Medulla oblongata (tissue), 1 donor: ENCODE results near the gene PRPSAP1.

ENCODE experiments used
- DNase-seq: peaks from one replicate; pipeline ENCODE4 v3.0.0-alpha.2; 2015; ENCODE audit errors: extremely low spot score

PRPSAP1 gene

DNA sequence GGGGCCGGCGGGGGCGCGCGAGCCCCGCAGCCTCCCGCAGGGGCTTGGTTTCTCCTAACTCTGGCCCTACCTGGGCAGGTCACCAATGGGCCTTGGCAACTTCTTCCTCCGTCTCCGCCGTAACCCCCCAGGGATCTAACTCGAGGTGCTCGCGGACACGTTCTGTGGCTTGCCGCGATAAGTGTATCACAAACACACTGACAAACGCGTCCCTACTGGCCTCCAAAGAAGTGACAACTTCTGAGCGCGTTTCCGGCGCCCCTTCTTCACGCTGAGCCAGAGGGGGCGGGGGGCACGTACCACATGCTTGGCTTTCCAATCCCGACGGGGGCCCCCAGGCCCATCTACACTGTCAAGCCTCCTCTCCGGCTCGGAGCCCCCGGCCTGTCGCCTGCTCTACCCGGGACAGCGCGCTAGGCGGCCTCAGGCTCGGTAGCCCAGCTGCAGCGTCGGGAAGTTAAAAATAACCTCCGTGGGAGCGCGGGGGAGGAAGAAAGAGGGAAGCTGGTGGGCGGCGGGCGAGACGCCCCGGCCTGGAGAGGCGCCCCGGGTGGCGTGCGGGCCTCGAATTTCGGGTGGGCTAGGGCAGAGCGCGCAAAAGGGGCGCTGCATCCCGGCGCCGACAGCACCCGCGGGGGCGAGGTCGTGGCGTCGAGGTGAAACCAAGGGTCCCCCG, 30.0 kb upstream of the PRPSAP1 start:
- no peak for DNase-seq

DNA sequence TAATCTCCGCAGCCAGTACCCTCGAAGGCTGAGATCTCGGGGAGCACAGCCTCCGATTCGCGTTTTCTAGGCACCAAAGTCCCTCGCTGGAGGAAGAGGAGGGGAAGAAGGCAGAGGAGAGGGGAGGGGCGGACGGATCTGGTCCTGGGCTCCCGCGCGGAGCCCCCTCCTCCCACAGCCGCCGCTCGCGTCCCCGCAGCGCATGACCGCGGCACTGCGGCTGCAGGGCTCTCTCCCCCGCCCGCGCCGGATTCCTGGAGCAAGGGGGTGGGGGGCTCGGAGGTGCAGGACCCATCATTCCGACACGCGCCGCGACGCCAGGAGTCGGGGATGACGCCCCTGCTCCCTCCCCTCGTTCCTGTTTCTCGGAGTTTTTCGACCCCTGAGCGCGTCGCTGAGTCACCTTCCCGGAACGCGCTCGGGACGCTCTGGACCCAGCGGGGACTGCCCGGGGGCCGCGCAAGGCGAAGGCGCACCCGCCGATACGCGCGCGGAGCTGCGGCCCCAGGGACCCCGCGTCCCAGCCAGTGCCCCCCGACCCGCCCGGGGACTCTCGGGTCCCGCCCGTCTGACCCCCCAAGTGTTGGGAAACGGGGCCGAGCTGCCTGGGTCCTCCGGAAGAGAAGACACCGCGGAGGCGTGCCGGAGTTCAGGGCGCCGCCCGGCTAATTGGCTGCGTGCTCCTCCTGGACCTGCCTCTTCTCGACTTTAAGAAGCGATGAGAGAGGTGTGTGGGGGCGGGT, 29.3 kb upstream of the PRPSAP1 start:
- no peak for DNase-seq

DNA sequence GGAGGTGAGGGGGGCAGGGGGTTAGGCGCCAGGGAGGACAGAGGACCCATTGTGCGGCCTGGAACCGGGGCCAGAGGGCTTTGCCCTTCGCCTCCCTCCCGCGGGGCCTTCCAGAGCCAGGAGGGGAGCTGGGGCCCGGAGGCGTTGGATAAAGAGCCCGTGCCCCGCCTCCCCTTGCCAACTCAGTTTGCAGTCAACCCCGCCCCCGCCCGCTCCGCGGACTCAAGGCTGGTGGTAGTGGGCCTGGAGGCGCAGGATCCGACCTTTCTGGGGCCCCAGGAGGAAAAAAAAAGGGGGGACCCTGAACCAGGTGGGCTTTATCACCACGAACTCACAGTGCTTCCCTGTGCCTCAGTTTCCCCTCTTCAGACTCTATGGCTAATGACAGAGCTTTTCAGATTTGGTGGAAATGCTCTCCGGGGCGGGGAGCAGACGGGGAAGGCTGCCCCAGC, 28.7 kb upstream of the PRPSAP1 start:
- DNase-seq, result no peak

DNA sequence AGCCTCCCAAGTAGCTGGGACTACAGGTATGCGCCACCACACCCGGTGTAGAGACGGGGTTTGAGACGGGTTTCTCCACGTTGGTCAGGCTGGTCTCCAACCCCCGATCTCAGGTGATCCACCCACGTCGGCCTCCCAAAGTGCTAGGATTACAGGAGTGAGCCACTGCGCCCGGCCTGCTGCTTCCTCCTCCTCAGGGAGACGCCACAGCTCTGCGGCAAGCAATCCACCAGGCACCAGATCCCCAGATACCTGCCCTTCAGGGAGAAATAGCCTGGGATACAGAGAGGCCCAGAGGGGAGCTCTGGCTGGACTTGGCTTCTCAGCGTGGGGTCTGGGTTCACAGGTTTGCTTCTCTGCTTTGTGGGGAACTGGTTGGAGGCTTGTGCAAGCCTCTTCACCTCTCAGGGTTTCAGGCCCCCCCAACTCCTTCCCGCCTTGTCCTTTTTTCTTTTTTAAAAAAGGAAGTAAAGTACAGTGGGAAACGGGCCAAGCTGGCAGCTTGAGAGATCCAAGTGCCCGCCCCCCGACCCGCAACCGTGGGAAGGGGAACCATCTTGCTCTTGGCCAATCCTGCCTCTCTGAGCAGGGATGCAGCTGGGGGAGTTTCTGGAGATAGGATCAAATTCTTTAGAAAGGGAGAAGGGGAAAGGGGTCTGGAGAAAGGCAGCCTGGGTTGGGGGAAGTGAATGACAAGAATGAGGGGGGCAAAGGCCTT, 28.1 kb upstream of the PRPSAP1 start:
- DNase-seq, result peak; percentile 49

DNA sequence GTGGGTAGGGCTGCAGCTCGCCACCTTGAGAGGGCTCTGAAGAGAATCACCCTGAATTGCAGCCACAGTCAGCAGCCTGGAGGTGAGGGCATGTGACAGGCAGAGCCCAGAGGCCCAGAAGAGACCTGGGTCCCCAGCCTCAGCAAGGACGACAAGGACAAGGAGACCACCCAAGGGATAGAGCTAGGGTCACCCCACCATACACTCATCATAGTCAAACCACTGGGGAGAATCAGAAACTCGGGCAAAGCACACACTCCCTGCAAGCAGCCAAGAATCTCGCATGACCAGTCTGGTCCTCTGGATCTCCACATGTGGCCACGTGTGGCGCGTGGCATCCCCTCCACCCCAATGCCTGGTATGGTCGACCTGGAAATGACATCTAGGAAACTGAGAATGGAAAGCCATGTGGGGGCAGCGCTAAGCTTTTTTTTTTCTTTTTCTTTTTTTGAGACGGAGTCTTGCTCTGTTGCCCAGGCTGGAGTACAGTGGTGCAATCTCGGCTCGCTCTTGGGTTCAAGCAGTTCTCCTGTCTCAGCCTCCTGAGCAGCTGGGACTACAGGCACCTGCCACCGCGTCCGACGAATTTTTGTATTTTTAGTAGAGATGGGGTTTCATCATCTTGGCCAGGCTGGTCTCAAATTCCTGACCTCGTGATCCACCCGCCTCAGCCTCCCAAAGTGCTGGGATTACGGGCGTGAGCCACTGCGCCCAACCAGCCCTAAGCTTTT, 26.1 kb upstream of the PRPSAP1 start:
- DNase-seq, result no peak

DNA sequence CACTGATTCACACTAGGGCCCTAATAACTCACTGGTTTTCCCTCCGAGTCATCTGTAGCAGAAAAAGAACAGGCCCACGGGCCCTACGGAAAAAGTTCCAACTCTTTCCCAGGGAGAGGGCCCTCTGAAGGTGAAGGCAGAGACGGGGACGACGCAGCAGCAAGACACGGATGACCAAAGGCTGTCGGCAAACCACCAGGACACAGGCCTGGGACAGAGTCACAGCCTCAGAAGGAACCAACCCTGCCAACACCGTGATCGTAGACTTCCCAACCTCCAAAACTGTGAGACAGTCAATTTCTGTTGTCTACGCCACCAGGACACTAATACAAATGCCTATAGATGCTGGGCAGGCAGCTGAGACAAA, 25.5 kb upstream of the PRPSAP1 start:
- DNase-seq, result no peak

DNA sequence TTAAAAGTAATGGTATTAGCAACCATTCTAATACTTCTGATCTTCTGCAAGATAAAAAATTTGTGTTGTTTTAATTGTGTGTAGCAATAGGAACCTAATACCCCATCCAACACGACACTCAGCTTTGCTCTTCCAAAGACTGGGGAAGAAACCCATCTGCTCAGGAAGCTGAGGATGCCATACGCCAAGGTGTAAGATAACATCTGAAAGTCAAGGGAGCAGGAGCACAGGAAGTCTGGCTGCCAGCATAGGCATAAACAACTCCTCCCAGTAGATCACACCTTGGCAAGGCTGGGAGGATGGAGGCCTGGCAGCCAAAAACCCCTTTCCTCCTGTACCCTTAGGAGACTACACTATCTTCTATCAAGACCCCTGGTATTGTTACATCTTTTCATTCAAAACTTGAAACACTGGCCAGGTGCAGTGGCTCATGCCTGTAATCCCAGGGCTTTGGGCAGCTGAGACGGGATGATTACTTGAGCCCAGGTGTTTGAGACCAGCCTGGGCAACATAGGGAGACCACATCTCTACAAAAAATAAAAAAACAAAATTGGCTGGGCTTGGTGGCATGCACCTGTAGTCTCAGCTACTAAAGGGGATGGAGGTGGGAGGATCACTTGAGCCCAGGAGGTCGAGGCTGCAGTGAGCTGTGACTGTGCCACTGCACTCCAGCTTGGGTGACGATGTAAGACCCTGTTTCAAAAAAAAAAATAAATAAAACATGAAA, 25.0 kb upstream of the PRPSAP1 start:
- DNase-seq, result no peak

DNA sequence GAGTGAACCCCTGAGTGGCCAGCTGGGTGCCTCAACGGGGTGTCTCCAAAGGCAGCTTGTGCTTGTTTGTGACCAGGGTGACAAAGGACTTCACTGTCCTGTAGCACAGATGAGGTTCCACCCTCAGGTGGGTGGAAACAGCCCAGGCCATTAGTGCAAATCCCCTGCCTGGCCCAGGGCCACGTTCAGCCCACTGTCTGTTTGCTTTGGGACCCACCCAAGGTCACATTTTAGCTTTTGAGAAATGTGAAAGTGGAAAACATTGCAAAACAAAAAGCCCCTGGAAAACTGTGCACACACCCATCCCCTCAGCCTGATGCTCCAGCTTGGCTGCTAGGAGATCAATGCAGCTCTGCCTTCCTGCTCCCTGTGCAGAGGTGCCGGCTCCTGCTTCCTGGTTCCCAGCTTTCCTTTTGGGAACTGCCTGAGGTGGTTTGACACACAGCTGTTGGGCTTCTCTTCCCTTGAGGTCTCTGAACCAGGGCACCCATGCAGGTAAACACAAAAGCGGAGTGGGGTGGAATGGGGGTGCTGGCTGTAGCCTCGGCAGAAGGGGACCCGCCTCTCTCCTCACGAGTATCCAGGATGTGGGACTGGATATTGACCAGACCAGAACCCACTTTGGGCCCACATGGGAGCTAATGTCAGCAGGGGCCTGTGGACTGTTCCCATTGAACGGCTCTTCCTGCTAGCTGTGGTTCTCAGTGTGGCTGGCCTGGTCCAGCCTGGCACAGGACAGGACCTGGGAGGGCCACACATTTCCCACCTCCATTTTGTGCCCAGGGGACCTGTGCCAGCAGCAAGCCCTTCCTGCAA, 22.8 kb upstream of the PRPSAP1 start:
- no peak for DNase-seq

DNA sequence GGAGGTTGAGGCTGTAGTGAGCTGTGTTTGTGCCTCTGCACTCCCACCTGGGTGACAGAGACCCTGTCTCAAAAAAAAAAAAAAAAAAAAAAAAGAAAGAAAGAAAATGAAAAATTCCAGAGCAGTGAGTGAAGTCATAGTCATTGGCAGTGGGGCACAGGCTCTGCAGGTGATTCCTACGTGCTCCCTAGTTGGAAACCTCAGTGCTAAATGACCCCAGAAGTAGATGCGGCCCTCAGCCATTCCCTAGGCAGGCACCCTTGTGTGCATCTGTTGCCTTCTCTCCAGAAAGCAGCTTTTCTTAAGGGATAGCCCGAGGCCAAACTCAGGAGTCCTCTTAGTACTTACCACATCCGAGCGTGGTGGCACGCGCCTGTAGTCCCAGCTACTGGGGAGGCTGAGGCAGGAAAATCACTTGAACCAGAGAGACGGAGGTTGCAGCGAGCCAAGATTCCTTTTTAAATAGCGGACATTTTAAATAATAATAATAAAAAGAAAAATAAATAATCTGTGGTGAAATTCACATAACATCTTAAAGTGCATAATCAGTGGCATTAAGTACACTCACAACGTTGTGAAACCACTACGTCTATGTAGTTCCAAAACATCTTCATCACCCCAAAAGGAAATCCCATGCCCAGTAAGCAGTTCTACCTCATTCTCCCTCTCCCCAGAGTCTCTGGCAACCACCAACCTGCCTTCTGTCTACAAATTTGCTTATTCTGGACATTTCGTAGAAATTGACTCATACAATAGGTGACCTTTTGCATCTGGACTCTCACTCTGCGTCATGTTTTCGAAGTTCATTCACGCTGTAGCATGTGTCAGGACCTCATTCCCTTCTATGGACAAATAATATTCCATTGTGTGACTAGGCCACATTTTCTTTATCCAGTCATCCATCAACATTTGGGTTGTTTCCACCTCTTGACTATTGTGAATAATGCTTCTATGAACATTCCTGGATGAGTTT, 18.2 kb upstream of the PRPSAP1 start:
- no peak for DNase-seq

DNA sequence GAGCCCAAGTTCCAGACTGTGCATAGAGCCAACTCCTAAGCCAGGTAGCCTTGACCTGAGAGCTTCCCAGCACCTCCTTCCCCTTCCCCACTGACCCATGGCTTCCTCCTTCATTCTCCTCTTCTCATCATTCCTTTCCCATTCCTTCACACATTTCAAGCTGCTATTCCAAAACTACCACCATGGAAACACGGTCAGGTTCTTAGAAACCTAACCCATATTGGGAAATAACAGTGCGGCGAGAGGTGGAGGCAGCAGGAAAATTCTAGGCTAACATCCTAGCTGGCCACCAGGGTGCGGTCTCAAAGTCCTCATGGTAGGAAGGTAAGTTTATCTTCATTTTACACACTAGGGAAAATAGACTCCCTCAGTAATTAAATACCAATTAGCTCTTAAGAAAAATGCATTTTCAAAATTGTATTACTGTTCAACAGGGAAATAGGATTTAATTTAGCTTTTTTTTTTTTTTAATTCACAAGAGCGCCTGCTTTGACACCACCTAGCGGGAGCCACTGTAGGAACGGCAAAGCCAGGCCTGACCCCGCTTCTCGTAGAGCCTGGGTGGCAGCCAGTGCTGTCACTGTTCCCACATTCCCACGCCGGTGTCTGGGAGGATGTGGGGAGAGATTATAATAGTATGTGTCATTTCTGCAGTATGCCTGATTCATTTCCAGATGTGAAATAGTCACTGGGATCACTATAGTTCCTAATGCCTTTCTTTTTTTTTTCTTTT, 16.7 kb upstream of the PRPSAP1 start:
- no peak for DNase-seq

DNA sequence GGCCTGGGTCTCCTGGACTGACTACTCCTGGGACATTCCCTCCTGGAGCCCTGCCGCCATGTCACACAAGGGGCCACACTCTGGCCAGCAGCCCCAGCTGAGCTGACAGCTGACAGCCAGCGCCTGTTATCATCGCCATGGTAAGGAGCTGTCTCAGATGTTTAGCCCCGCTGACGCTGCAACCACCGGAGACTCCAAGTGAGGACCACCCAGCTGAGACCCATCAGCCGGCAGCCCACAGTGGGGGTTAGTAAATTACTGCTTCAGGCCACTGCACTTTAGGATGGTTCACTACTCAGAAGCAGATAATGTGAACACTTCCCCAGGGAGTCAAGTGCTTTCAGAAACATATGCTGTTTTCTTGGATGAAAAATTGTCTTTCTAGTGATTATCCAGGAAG, 16.1 kb upstream of the PRPSAP1 start:
- no peak for DNase-seq

DNA sequence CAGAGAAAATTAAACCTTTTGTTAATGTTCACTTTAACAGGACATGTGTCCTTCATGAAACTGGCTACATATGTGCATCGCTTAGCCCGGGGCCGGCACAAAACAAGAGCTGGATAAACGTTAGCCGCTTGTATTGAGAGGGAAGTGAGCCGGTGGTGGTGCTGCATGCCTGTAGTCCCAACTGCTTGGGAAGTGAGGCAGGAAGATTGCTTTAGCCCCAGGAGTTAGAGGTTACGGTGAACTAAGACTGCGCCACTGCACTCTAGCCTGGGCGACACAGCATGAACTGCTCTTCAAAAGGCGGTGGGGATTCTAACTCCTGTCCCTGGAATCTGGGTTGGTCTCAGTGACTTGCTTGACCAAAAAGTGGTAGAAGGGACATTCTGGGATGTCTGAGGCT, 15.7 kb upstream of the PRPSAP1 start:
- DNase-seq, result no peak

DNA sequence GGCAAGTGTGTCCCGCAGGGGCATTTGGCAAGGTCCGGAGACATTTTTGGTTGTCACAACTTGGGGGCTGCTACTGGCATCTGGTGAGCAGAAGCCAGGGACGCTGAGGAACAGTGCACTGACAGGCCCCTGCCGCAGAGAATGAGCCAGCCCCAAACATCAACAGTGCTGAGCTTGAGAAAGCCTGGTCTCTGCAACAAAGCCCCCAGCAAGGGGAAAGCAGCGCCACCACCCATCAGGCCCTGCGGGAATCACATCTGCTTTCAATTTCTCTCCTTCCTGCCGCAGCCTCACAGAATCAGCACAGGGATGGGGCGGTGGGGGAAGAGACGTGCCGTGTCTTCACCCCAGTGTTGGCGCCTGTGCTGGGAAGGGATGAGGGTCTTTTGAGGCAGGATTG, 14.8 kb upstream of the PRPSAP1 start:
- DNase-seq, result no peak

DNA sequence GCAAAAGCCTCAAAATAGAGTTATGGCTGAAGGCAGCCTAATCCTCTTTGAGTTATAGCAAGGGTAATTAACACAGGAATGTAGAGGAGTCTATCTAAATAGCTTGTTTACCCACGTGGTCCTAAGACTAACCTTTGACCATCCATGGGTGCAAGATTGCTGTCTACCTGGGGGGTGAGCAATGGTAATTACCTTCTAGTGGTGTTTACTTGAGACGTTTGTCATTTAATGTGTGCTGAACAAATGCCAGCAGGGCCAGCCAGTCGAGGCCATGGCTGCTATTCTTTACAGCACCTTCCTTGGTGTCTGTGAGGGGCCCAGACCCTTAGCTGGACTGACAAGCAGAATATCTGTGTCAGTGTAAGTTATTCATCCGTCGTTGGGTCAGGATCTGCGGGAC, 13.9 kb upstream of the PRPSAP1 start:
- no peak for DNase-seq

DNA sequence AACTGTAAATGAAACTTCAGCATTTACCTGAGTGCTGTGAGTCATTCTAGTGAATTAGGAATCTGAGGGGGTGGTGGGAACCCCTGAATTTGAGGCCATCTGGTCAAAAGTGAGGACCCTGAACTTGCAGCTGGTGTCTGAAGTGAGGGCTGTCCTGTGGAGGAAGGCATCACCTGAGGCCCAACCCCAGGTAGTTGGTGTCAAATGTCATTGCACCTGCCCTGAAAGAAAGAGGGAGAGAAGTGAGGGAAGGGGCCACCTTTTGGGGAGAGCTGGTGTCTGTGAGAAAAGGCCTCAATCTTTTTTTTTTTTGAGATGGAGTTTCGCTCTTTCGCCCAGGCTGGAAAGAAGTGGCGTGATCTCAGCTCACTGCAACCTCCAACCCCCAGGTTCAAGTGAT, 12.5 kb upstream of the PRPSAP1 start:
- DNase-seq, result no peak

DNA sequence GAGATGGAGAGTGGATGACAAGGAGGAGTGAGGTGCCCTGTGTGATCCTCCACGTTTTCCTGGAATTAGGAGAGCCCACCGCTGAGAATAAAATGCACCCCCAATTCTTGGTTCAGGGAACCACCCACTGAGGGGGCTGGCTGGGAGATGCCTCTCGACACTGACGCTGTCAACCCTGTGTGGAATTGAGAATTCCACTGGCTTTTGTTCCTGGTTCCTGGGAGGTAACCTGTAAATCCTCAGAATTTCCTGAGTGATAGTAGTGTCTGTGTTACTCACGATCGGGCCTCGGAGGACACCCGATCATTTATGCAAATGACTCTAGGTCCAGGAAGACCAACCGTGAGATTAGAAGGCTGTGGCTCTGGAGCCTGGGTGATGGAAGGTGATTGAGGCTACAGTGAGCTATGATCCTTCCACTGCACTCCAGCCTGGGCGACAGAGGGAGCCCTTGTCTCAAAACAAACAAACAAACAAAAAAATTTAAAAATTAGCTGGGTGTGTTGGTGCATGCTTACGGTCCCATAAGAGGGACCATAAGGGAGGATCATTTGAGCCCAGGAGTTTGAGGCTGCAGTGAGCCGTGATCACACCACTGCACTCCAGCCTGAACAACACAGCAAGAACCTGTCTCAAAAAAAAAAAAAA, 11.7 kb upstream of the PRPSAP1 start:
- no peak for DNase-seq

DNA sequence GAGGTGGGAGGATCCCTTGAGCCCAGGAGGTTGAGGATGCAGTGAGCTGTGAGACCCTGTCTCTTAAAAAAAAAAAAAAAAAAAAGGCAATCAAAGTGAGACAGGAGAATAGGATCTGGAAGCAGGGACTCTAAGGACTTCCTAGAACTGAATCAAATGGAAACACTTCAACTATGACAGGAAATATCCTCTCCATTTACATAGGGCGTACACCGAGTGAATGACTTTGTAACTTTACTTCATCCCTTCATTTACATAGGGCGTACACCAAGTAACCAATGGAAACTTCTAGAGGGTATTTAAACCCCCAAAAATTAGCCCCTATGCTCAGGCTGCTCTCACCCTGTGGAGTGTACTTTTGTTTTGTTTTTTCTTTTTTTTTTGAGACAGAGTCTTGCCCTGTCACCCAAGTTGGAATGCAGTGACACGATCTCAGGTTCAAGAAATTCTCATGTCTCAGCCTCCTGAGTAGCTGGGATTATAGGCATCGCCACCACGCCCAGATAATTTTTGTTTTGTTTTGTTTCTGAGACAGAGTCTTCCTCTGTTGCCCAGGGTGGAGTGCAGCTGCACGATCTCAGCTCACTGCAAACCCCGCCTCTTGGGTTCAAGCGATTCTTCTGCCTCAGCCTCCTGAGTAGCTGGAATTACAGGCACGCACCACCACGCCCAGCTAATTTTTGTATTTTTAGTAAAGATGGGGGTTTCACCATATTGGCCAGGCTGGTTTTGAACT, 9.6 kb upstream of the PRPSAP1 start:
- no peak for DNase-seq

DNA sequence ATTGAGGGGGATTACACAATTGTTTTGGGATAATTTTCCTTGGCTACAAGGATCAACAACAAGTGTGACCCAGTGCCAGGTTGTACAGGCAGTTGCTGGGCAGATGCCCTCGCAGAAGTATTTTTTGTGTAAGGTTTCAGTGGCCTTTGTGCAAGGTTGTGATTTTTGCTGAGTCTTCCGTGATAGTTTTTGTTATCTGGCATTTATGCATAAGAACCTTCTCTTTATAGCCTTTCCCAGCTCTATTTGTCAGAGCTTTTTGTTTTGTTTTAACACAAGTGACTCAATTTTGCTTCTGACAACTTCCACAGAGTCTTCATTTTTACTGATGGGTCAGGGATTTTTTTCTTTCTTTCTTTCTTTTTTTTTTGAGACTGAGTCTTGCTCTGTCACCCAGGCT, 6.7 kb upstream of the PRPSAP1 start:
- DNase-seq, result no peak
